Spleen (tissue), 11 donors: ENCODE measurements around the gene TLE4. TPM values are rescaled to one million over a fixed set of nuclear protein-coding genes. Genes with fewer than 3 reads are reported as not detected.

ENCODE experiments used
- DNase-seq: peaks from one replicate; pipeline ENCODE4 v3.0.0-alpha.2; 2020
- H3K27ac ChIP-seq, 8 donors: fragments of 200-600 bp; sonication (generic) in 7 of 8; 1 replicate in 4 of 8; 2 replicates in 4 of 8; pipeline versions ENCODE4 v1.5.0 to v1.8.0; 2016 to 2021; ENCODE audit warnings: inconsistent platforms in 4 of 8, mild to moderate bottlenecking in 4 of 8, moderate library complexity in 1 of 8
- H3K27me3 ChIP-seq, 7 donors: fragments of 200-600 bp; sonication (generic) in 6 of 7; replicated peaks in 1 of 7; 1 replicate in 4 of 7; 2 replicates in 3 of 7; pipeline versions ENCODE4 v1.5.0 to v1.8.0; 2016 to 2021; ENCODE audit warnings: inconsistent platforms in 3 of 7, mild to moderate bottlenecking in 1 of 7
- H3K36me3 ChIP-seq, 6 donors: fragments of 200-600 bp; sonication (generic) in 5 of 6; 1 replicate in 4 of 6; 2 replicates in 2 of 6; pipeline versions ENCODE4 v1.5.0 to v1.8.0; 2016 to 2021; ENCODE audit warnings: inconsistent platforms in 2 of 6
- H3K4me1 ChIP-seq, 6 donors: fragments of 200-600 bp; sonication (generic) in 5 of 6; 1 replicate in 3 of 6; 2 replicates in 3 of 6; pipeline versions ENCODE4 v1.5.0 to v1.8.0; 2016 to 2021; ENCODE audit warnings: inconsistent platforms in 3 of 6
- H3K4me3 ChIP-seq, 8 donors: fragments of 200-600 bp; sonication (generic) in 7 of 8; 1 replicate in 4 of 8; 2 replicates in 4 of 8; pipeline versions ENCODE4 v1.5.0 to v1.8.0; 2016 to 2021; ENCODE audit warnings: inconsistent platforms in 4 of 8, mild to moderate bottlenecking in 4 of 8, moderate library complexity in 2 of 8
- H3K9me3 ChIP-seq, 8 donors: fragments of 200-600 bp; sonication (generic) in 7 of 8; 1 replicate in 4 of 8; 2 replicates in 4 of 8; pipeline versions ENCODE4 v1.5.0 to v1.8.0; 2016 to 2021; ENCODE audit warnings: inconsistent platforms in 4 of 8
- POLR2A ChIP-seq, 3 donors: fragments of 450-650 bp; IDR thresholded peaks; one replicate each; pipeline ENCODE4 v1.5.1; 2017; ENCODE audit warnings: antibody characterized with exemption in 3 of 3, mild to moderate bottlenecking in 1 of 3
- POLR2AphosphoS5 ChIP-seq, 3 donors: sonication (generic); formaldehyde crosslinking; IDR thresholded peaks; one replicate each; pipeline ENCODE4 v1.5.1; 2017; ENCODE audit warnings: antibody characterized with exemption in 3 of 3
- WGBS, 5 donors: extraction: QIAGEN DNeasy Blood & Tissue Kit in 3 of 5; methylation state at CpG; one replicate each; pipeline versions ENCODE4 v1.1.5 to v1.1.7; 2013 to 2018; 5-methylcytosine and 5-hydroxymethylcytosine counted together
- intact Hi-C: fragments of 100-400 bp; cut with DNase I; formaldehyde crosslinking; loops from one replicate; pipeline ENCODE4 v1.15.0; 2023; ENCODE audit warnings: low total_unique reads
- polyA plus RNA-seq, 3 donors: library from polyadenylated mRNA; stranded (reverse); fragments of 200-250 nt; gene quantifications; one replicate each; pipeline ENCODE4 v1.2.1, GENCODE V29; 2013
- total RNA-seq, 7 donors: library from RNA; depleted of rRNA in 3 of 7; stranded (reverse); fragments of >200 nt in 3 of 7; fragmentation: NEBNext Ultra II Directional in 4 of 7; extraction: Animal tissue kit (Norgen Biotek cat#: 25700) in 4 of 7; gene quantifications; one replicate each; pipeline versions ENCODE4 v1.1.0 to v1.2.1, GENCODE V29; 2016 to 2021
- TF ChIP-seq, protein P1 (sequence below), 11 experiments: fragments of 200-600 bp in 7 of 11; fragments of 450-650 bp in 4 of 11; sonication (generic) in 4 of 11; IDR thresholded peaks in 8 of 11; conservative IDR thresholded peaks in 3 of 11; 1 replicate in 7 of 11; 2 replicates in 4 of 11; pipeline versions ENCODE4 v1.4.0 to v1.8.0; 2016 to 2021; ENCODE audit warnings: antibody characterized with exemption in 11 of 11, inconsistent platforms in 4 of 11, mild to moderate bottlenecking in 1 of 11
- donor health status: healthy with polysubstance abuse.
- donor health status: DM: no; HTN: no; CAD: no; lungs with moderate emphysema.
- donor health status: DM: no; HTN: no; CAD: no.
- donor health status: Bipolar disorder and iron deficiency.
- donor health status: healthy.
- donor health status: DM: no; HTN: no; CAD: no.
- donor health status: DM: yes; HTN: yes; CAD: no.

TLE4 gene
- total and polyA plus RNA-seq, 10 donors: 7.8 to 92.8 (median 70.5) TPM

DNA sequence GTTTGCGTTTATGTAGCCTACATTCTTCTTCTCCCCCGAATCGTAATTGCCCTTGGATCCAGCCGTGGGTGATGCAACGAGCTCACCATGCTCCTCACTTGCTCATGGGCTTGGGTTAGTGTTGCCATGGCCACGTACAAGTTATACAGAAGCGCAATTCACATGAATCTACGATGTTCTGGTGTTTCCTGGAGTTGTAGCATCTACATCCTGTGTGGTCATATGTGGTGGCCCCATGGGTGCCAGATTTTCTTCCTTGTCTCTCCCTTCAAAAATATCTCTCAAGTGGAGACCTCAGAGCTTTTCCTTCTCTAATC, 115.3 kb downstream of the TLE4 start:
- intact Hi-C loops: loop anchor here (10.0 kb wide), 1 partner anchor 112 kb away; the partner anchor contains the start of gene TLE4
- 34 to 61% (median 48%) methylated on average over 8 of the region's 8 CpGs for WGBS, 5 donors
- H3K9me3 ChIP-seq: no peaks in the 10 kb centered on the region
- H3K27ac ChIP-seq: no peak overlapping the region
- peaks cover 13 to 41% (median 16%) of the 10 kb centered on the region in 6 donors for H3K4me1 ChIP-seq
- no peak overlapping the region for H3K4me3 ChIP-seq
- no peaks in the 10 kb centered on the region for H3K27me3 ChIP-seq
- H3K36me3 ChIP-seq: peaks cover 0 to 7% (median 0%) of the 10 kb centered on the region in 6 donors
- peak in 1 of 3 donors; percentile 33 for TF ChIP-seq POLR2AphosphoS5 (IDR thresholded peaks at IDR 0.05)
- no peak for TF ChIP-seq POLR2A (IDR thresholded peaks at IDR 0.05)
- TF ChIP-seq, protein P1, sequence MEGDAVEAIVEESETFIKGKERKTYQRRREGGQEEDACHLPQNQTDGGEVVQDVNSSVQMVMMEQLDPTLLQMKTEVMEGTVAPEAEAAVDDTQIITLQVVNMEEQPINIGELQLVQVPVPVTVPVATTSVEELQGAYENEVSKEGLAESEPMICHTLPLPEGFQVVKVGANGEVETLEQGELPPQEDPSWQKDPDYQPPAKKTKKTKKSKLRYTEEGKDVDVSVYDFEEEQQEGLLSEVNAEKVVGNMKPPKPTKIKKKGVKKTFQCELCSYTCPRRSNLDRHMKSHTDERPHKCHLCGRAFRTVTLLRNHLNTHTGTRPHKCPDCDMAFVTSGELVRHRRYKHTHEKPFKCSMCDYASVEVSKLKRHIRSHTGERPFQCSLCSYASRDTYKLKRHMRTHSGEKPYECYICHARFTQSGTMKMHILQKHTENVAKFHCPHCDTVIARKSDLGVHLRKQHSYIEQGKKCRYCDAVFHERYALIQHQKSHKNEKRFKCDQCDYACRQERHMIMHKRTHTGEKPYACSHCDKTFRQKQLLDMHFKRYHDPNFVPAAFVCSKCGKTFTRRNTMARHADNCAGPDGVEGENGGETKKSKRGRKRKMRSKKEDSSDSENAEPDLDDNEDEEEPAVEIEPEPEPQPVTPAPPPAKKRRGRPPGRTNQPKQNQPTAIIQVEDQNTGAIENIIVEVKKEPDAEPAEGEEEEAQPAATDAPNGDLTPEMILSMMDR (IDR thresholded peaks at IDR 0.05 in 8 of 11, conservative IDR thresholded peaks at IDR 0.05 in 3 of 11): no peak
- DNase-seq: no peak

- no peak for DNase-seq
- Histone ChIP-seq H3K4me1 (peaks cover 10 to 35% (median 12%) of the 10 kb centered on the region in 6 donors), H3K27ac (no peak overlapping the region), H3K9me3 (no peaks in the 10 kb centered on the region), H3K4me3 (no peak overlapping the region), H3K36me3 (peaks cover 0 to 13% (median 0%) of the 10 kb centered on the region in 6 donors), H3K27me3 (no peaks in the 10 kb centered on the region)
- TF ChIP-seq POLR2AphosphoS5 (IDR thresholded peaks at IDR 0.05): no peak
- TF ChIP-seq, protein P1 (IDR thresholded peaks at IDR 0.05 in 8 of 11, conservative IDR thresholded peaks at IDR 0.05 in 3 of 11): no peak
- TF ChIP-seq POLR2A (IDR thresholded peaks at IDR 0.05): no peak
- 71 to 94% (median 74%) methylated on average over 4 of the region's 4 CpGs for WGBS, 5 donors
- intact Hi-C loops: loop anchor here (10.0 kb wide), 1 partner anchor 114 kb away; the partner anchor contains the start of gene TLE4
Measured at GRCh38 chr9:79688363-79688762, 116.6 kb downstream of the TLE4 start.

GRCh38 chr9:79689576-79689975, 117.8 kb downstream of the TLE4 start:
- WGBS, 5 donors: 73 to 96% (median 87%) methylated on average over 4 of the region's 4 CpGs
- DNase-seq: no peak
- H3K27me3 ChIP-seq: no peaks in the 10 kb centered on the region
- H3K9me3 ChIP-seq: no peaks in the 10 kb centered on the region
- peaks cover 0 to 13% (median 0%) of the 10 kb centered on the region in 6 donors for H3K36me3 ChIP-seq
- TF ChIP-seq POLR2AphosphoS5 (IDR thresholded peaks at IDR 0.05): no peak
- no peak for TF ChIP-seq POLR2A (IDR thresholded peaks at IDR 0.05)
- TF ChIP-seq, protein P1 (IDR thresholded peaks at IDR 0.05 in 8 of 11, conservative IDR thresholded peaks at IDR 0.05 in 3 of 11): no peak
- no peak overlapping the region for H3K4me3 ChIP-seq
- intact Hi-C loops: loop anchor here (10.0 kb wide), 1 partner anchor 115 kb away; the partner anchor contains the start of gene TLE4
- no peak overlapping the region for H3K27ac ChIP-seq
- peaks cover 10 to 45% (median 14%) of the 10 kb centered on the region in 6 donors for H3K4me1 ChIP-seq

DNA sequence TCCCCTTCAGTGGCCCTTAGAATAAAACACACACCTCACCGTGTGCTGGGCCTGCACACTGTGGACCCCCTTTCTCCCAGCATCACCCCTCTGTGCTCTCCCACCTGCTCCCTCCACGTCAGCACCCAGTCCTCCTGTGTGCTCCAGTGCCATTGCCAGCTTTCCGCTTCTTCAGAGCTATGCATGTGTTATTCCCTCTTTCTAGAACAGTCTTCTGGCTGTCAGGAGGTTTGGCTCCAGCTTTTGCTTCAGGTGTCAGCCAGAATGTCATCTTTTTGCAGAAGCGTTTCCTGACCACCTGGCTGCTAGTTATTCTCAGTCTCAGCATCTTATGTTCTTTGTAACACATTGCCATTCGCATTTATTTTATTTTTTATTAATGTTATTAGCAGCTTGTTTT, 119.7 kb downstream of the TLE4 start:
- H3K27ac ChIP-seq: no peak overlapping the region
- no peaks in the 10 kb centered on the region for H3K27me3 ChIP-seq
- peaks cover 5 to 47% (median 9%) of the 10 kb centered on the region in 6 donors for H3K4me1 ChIP-seq
- H3K9me3 ChIP-seq: no peaks in the 10 kb centered on the region
- no peak for DNase-seq
- H3K36me3 ChIP-seq: peaks cover 0 to 11% (median 0%) of the 10 kb centered on the region in 6 donors
- intact Hi-C loops: no loop called here
- TF ChIP-seq POLR2AphosphoS5 (IDR thresholded peaks at IDR 0.05): no peak
- TF ChIP-seq, protein P1 (IDR thresholded peaks at IDR 0.05 in 8 of 11, conservative IDR thresholded peaks at IDR 0.05 in 3 of 11): no peak
- no peak for TF ChIP-seq POLR2A (IDR thresholded peaks at IDR 0.05)
- WGBS, 5 donors: 96 to 99% (median 98%) methylated on average over 5 of the region's 5 CpGs
- no peak overlapping the region for H3K4me3 ChIP-seq
